ENCODE measurements around the gene LHX6.

LHX6 gene

GRCh38 chr9:122234022-122234748 lies 5.4 kb upstream of the LHX6 start:
- no peak for DNase-seq

- DNase-seq = no peak
These were observed 4.1 kb upstream of the LHX6 start for GRCh38 chr9:122232796-122233306.

GRCh38 chr9:122229485-122229837 lies 704 bp upstream of the LHX6 start:
- no peak for DNase-seq

GRCh38 chr9:122228191-122228567 lies 578 bp downstream of the LHX6 start:
- no peak for DNase-seq

- DNase-seq = no peak
These were observed 1.2 kb downstream of the LHX6 start for GRCh38 chr9:122227575-122227900.

- DNase-seq = no peak
These were observed 1.8 kb downstream of the LHX6 start for GRCh38 chr9:122226758-122227574.

GRCh38 chr9:122226142-122226757 lies 2.5 kb downstream of the LHX6 start:
- DNase-seq = no peak

- DNase-seq = no peak
These were observed 3.2 kb downstream of the LHX6 start for GRCh38 chr9:122225312-122226141.

- no peak for DNase-seq
These were observed 5.3 kb downstream of the LHX6 start for GRCh38 chr9:122223435-122223834.

GRCh38 chr9:122222791-122223190 lies 6.0 kb downstream of the LHX6 start:
- DNase-seq = no peak

GRCh38 chr9:122221183-122221811 lies 7.5 kb downstream of the LHX6 start:
- no peak for DNase-seq

GRCh38 chr9:122220673-122221182 lies 8.0 kb downstream of the LHX6 start:
- no peak for DNase-seq

GRCh38 chr9:122219856-122220672 lies 8.7 kb downstream of the LHX6 start:
- DNase-seq = no peak

GRCh38 chr9:122218935-122219855 lies 9.6 kb downstream of the LHX6 start:
- no peak for DNase-seq

GRCh38 chr9:122218071-122218934 lies 10.5 kb downstream of the LHX6 start:
- DNase-seq = no peak

- DNase-seq = no peak
These were observed 11.1 kb downstream of the LHX6 start for GRCh38 chr9:122217640-122218039.

GRCh38 chr9:122216798-122217418 lies 11.8 kb downstream of the LHX6 start:
- DNase-seq = no peak

GRCh38 chr9:122216138-122216797 lies 12.5 kb downstream of the LHX6 start:
- no peak for DNase-seq
